K562 (cell line): Measurements from ENCODE around the gene ZER1.

Experiments used
- CHD1 ChIP-seq: fragments of 200-600 bp; sonication (generic); IDR thresholded peaks from one replicate; pipeline ENCODE4 v1.6.1; 2012; ENCODE audit warnings: mild to moderate bottlenecking, moderate library complexity, low read length, inconsistent platforms
- ZNF175 ChIP-seq: fragments of 200-800 bp; sonication (Bioruptor generic); IDR thresholded peaks from 2 replicates; pipeline ENCODE4 v1.6.1; 2016; ENCODE audit warnings: low read depth, mild to moderate bottlenecking, missing genetic modification characterization, missing compliant biosample characterization
- TF ChIP-seq, protein P1 (sequence below), 3 experiments: IDR thresholded peaks in 2 of 3; conservative IDR thresholded peaks in 1 of 3; 2 replicates each; pipeline ENCODE4 v1.5.1; 2011 to 2012; ENCODE audit warnings: low read length in 3 of 3, mild to moderate bottlenecking in 3 of 3, control low read depth in 2 of 3, improper control_type of control experiment in 1 of 3, inconsistent platforms in 1 of 3, low read depth in 1 of 3, mixed read lengths in 1 of 3, moderate library complexity in 1 of 3; ENCODE audit not compliant: insufficient read depth in 2 of 3
- TF ChIP-seq, protein P2 (sequence below): sonication (generic); formaldehyde crosslinking; IDR thresholded peaks from 2 replicates; pipeline ENCODE4 v1.8.0; 2022; ENCODE audit warnings: mild to moderate bottlenecking, missing genetic modification reagents
- TF ChIP-seq, protein P3 (sequence below): sonication (generic); formaldehyde crosslinking; IDR thresholded peaks from 2 replicates; pipeline ENCODE4 v1.8.0; 2022; ENCODE audit warnings: mild to moderate bottlenecking, missing genetic modification reagents

DNA sequence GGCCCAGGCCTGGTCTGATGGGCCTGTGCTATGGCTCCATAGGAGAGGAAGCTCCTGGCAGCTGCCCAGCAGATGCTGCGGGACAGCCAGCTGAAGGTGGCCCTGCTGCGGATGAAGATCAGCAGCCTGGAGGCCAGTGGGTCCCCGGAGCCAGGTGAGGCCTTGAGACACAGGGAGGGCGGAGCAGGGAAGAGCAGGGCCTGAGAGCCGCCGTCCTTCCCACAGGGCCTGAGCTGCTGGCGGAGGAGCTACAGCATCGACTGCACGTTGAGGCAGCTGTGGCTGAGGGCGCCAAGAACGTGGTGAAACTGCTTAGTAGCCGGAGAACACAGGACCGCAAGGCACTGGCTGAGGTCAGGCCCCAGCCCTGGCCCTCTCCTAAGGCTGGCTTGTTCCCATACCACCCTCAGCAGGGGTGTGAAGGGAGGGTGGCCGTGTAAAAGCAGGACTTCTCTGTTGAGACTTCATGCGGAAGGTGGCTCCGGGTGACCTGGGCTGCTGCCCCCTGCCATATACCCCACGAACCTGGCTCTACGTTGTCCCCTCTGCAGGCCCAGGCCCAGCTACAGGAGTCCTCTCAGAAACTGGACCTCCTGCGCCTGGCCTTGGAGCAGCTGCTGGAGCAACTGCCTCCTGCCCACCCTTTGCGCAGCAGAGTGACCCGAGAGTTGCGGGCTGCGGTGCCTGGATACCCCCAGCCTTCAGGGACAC is 64.9 kb downstream of the ZER1 start:
- TF ChIP-seq, protein P1, sequence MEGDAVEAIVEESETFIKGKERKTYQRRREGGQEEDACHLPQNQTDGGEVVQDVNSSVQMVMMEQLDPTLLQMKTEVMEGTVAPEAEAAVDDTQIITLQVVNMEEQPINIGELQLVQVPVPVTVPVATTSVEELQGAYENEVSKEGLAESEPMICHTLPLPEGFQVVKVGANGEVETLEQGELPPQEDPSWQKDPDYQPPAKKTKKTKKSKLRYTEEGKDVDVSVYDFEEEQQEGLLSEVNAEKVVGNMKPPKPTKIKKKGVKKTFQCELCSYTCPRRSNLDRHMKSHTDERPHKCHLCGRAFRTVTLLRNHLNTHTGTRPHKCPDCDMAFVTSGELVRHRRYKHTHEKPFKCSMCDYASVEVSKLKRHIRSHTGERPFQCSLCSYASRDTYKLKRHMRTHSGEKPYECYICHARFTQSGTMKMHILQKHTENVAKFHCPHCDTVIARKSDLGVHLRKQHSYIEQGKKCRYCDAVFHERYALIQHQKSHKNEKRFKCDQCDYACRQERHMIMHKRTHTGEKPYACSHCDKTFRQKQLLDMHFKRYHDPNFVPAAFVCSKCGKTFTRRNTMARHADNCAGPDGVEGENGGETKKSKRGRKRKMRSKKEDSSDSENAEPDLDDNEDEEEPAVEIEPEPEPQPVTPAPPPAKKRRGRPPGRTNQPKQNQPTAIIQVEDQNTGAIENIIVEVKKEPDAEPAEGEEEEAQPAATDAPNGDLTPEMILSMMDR (IDR thresholded peaks at IDR 0.05 in 2 of 3, conservative IDR thresholded peaks at IDR 0.05 in 1 of 3; ENCODE audit: insufficient read depth in 2 of 3, low read depth in 1 of 3, low read length in 3 of 3), result no peak
- TF ChIP-seq, protein P2, sequence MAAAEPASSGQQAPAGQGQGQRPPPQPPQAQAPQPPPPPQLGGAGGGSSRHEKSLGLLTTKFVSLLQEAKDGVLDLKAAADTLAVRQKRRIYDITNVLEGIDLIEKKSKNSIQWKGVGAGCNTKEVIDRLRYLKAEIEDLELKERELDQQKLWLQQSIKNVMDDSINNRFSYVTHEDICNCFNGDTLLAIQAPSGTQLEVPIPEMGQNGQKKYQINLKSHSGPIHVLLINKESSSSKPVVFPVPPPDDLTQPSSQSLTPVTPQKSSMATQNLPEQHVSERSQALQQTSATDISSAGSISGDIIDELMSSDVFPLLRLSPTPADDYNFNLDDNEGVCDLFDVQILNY (CRISPR knock-in tag), result no peak
- TF ChIP-seq CHD1 (no peak), ZNF175 (CRISPR knock-in tag) (no peak)
- TF ChIP-seq, protein P3, sequence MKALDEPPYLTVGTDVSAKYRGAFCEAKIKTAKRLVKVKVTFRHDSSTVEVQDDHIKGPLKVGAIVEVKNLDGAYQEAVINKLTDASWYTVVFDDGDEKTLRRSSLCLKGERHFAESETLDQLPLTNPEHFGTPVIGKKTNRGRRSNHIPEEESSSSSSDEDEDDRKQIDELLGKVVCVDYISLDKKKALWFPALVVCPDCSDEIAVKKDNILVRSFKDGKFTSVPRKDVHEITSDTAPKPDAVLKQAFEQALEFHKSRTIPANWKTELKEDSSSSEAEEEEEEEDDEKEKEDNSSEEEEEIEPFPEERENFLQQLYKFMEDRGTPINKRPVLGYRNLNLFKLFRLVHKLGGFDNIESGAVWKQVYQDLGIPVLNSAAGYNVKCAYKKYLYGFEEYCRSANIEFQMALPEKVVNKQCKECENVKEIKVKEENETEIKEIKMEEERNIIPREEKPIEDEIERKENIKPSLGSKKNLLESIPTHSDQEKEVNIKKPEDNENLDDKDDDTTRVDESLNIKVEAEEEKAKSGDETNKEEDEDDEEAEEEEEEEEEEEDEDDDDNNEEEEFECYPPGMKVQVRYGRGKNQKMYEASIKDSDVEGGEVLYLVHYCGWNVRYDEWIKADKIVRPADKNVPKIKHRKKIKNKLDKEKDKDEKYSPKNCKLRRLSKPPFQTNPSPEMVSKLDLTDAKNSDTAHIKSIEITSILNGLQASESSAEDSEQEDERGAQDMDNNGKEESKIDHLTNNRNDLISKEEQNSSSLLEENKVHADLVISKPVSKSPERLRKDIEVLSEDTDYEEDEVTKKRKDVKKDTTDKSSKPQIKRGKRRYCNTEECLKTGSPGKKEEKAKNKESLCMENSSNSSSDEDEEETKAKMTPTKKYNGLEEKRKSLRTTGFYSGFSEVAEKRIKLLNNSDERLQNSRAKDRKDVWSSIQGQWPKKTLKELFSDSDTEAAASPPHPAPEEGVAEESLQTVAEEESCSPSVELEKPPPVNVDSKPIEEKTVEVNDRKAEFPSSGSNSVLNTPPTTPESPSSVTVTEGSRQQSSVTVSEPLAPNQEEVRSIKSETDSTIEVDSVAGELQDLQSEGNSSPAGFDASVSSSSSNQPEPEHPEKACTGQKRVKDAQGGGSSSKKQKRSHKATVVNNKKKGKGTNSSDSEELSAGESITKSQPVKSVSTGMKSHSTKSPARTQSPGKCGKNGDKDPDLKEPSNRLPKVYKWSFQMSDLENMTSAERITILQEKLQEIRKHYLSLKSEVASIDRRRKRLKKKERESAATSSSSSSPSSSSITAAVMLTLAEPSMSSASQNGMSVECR (CRISPR knock-in tag), result no peak
